ENCODE results near the gene ATP13A3.

ATP13A3 gene

DNA sequence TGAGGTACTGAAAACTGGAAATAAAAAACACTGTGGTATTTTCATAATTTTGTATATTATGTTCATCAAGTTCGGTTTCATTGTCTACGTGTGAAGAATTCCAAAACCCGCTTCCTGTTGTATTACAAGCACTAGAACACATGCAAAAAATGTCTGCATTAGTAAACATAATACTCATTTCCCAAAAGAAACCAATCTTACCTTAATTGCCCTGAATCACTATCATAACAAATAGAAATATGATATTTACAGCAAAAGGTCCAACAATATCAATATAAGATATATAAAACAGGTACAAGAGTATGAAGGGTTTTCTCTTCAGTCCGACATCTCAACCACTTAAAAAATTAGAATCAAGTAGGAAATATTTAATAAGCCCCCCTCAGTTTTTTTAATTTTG lies 61.4 kb downstream of the ATP13A3 start:
- no peak overlapping the region for H3K4me3 ChIP-seq (replicated peaks in 1 of 2; ENCODE audit: low read depth in 2 of 2, low read length in 2 of 2)
- no peak for TF ChIP-seq CTCF (IDR thresholded peaks at IDR 0.05; ENCODE audit: low read depth, low read length)
- no peak for DNase-seq (ENCODE audit: low read depth in 2 of 2)

DNA sequence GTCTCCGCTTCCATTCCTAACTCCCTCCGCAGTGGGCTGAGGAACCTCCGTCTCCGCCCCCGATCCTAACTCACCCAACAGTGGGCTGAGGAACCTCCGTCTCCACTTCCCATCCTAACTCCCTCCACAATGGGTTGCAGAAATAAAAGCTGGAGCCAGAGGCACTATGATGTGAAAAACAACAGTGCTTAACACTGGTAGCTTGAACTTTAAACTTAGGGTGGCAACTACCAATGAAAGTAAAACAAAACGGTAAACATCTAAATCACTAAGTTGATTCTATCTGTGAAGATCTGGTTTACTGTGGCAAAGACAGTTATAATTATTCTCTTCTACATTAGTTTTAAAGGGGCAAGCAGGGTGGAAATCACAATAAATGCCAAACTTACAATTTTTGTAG lies 61.8 kb downstream of the ATP13A3 start:
- TF ChIP-seq CTCF (IDR thresholded peaks at IDR 0.05; ENCODE audit: low read depth, low read length) = no peak
- H3K4me3 ChIP-seq (replicated peaks in 1 of 2; ENCODE audit: low read depth in 2 of 2, low read length in 2 of 2) = no peak overlapping the region
- no peak for DNase-seq (ENCODE audit: low read depth in 2 of 2)

DNA sequence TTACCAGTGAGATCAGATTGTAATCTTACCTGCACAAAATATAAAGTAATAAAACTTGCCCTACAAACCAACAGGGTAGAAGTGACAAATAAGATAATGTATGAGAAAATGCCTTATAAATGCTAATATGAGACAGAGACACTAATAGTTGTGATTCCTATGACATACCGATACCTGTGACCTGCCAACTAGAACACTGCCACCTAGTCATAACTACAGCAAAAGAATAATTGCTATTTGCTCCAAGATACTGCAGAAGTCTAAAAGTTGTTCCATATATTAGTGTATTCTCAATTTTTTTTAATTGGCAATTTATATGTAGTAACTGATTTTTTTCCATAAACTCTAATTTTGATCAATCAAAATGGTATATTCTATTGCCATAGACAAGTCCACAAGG lies 62.4 kb downstream of the ATP13A3 start:
- no peak for DNase-seq (ENCODE audit: low read depth in 2 of 2)
- TF ChIP-seq CTCF (IDR thresholded peaks at IDR 0.05; ENCODE audit: low read depth, low read length) = no peak
- no peak overlapping the region for H3K4me3 ChIP-seq (replicated peaks in 1 of 2; ENCODE audit: low read depth in 2 of 2, low read length in 2 of 2)

- TF ChIP-seq CTCF (IDR thresholded peaks at IDR 0.05; ENCODE audit: low read depth, low read length) = no peak
- no peak overlapping the region for H3K4me3 ChIP-seq (replicated peaks in 1 of 2; ENCODE audit: low read depth in 2 of 2, low read length in 2 of 2)
- no peak for DNase-seq (ENCODE audit: low read depth in 2 of 2)
Measured at GRCh38 chr3:194423317-194423716, 63.5 kb downstream of the ATP13A3 start.

DNA sequence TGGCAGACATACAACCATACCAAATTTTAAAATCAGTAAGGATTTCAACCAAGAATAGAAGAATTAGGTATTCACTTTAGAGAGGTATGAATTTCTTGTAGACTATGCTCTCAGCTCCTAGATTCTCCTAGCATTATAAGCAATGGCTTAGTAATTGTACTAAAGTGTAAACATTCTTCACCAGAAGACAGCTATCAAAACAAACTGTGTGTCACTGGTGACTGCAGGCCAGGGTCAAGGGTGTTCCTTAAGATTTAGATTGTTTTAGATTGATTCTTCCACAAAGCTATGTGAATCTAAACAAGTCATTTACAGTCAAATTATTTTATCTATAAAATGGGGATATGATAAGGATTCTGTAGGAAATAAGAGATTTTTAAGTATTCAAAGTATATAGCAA lies 64.6 kb downstream of the ATP13A3 start:
- no peak for TF ChIP-seq CTCF (IDR thresholded peaks at IDR 0.05; ENCODE audit: low read depth, low read length)
- peak in 1 of 2 donors; percentile 59 for DNase-seq (ENCODE audit: low read depth in 2 of 2)

DNA sequence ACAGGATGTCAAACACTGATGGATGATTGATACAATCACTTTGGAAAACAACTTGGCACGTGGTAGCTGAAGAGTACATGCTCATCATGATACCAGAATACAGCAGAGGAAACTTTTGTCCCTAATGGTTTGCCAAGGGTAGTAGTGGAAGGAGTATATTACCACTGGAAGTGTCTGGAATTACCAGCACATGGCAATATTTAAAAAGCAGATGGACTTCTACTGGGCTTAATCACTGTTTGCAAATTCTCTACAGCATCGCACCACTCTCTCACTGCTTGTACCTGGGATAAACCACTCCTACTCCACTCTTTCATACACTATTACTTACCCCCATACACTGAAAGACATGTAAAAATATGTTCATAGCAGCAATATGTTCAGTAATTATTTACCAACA lies 68.1 kb downstream of the ATP13A3 start:
- no peak for TF ChIP-seq CTCF (IDR thresholded peaks at IDR 0.05; ENCODE audit: low read depth, low read length)
- H3K4me3 ChIP-seq (replicated peaks in 1 of 2; ENCODE audit: low read depth in 2 of 2, low read length in 2 of 2) = no peak overlapping the region
- DNase-seq (ENCODE audit: low read depth in 2 of 2) = no peak

More for the DNA sequence above, 64.6 kb downstream of the ATP13A3 start:
- H3K4me3 ChIP-seq (replicated peaks in 1 of 2; ENCODE audit: low read depth in 2 of 2, low read length in 2 of 2) = no peak overlapping the region

DNA sequence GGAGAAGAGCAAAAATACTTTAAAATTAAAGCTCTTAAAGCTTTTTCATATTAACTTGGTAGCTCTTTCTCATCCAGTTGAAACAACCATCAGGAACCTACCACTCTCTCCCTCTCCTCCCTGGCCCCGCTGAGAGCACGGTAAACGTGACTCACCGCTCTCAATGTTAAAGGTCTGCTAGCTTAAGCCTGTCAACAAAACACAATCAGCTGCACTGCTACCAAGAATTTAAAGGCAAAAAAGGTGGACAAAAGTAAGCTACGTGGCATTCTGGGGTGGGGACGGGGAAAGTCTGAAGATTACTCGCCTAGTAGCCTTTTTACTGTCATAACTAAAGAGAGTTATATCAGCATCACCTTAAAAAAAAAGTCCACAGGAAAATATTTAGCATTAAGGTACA lies 79.4 kb downstream of the ATP13A3 start:
- TF ChIP-seq CTCF (IDR thresholded peaks at IDR 0.05; ENCODE audit: low read depth, low read length) = no peak
- no peak overlapping the region for H3K4me3 ChIP-seq (replicated peaks in 1 of 2; ENCODE audit: low read depth in 2 of 2, low read length in 2 of 2)
- DNase-seq (ENCODE audit: low read depth in 2 of 2) = peak; percentile 48 to 60
